Gastroesophageal sphincter (tissue), 4 donors: ENCODE data around the gene SLC25A1. TPM values are rescaled to one million over a fixed set of nuclear protein-coding genes. Genes with fewer than 3 reads are reported as not detected.

ENCODE experiments used
- ATAC-seq: fragments of 150-250 bp; one replicate; pipeline ENCODE4 v1.9.1; 2016; ENCODE audit warnings: mild to moderate bottlenecking, moderate library complexity
- H3K27ac ChIP-seq, 4 donors: fragments of 200-600 bp; sonication (generic) in 3 of 4; 1 replicate in 3 of 4; 2 replicates in 1 of 4; pipeline ENCODE4 v1.5.1; 2016 to 2019
- H3K27me3 ChIP-seq: fragments of 200-600 bp; sonication (generic); one replicate; pipeline ENCODE4 v1.5.1; 2019
- H3K36me3 ChIP-seq, 2 donors: fragments of 200-600 bp; sonication (generic); one replicate each; pipeline ENCODE4 v1.5.1; 2019; ENCODE audit warnings: control low read depth in 1 of 2
- H3K4me1 ChIP-seq, 3 donors: fragments of 200-600 bp; sonication (generic); 1 replicate in 2 of 3; 2 replicates in 1 of 3; pipeline ENCODE4 v1.5.1; 2016 to 2019; ENCODE audit warnings: control low read depth in 2 of 3
- H3K4me3 ChIP-seq, 2 donors: fragments of 200-600 bp; sonication (generic); one replicate each; pipeline ENCODE4 v1.5.1; 2019; ENCODE audit warnings: mild to moderate bottlenecking in 1 of 2, moderate library complexity in 1 of 2
- H3K9me3 ChIP-seq, 3 donors: fragments of 200-600 bp; sonication (generic); one replicate each; pipeline ENCODE4 v1.5.1; 2017 to 2019; ENCODE audit warnings: control low read depth in 2 of 3
- EP300 ChIP-seq: sonication (generic); formaldehyde crosslinking; IDR thresholded peaks from one replicate; pipeline ENCODE4 v1.6.1; 2017; ENCODE audit warnings: antibody characterized with exemption, mild to moderate bottlenecking
- POLR2A ChIP-seq, 2 donors: fragments of 450-650 bp; IDR thresholded peaks; one replicate each; pipeline ENCODE4 v1.6.1; 2017; ENCODE audit warnings: antibody characterized with exemption in 2 of 2, mild to moderate bottlenecking in 2 of 2, moderate library complexity in 1 of 2
- POLR2AphosphoS5 ChIP-seq: sonication (generic); formaldehyde crosslinking; IDR thresholded peaks from one replicate; pipeline ENCODE4 v1.6.1; 2017; ENCODE audit warnings: antibody characterized with exemption
- WGBS, 2 donors: methylation state at CpG; one replicate each; pipeline ENCODE4 v1.1.5; 2018; ENCODE audit warnings: low coverage in 1 of 2; 5-methylcytosine and 5-hydroxymethylcytosine counted together
- total RNA-seq, 4 donors: library from RNA; depleted of rRNA; stranded (reverse); fragments of >200 nt; gene quantifications; one replicate each; pipeline ENCODE4 v1.1.0, GENCODE V29; 2016
- TF ChIP-seq, protein P1 (sequence below), 4 experiments: fragments of 200-600 bp in 2 of 4; fragments of 450-650 bp in 2 of 4; sonication (generic) in 1 of 4; IDR thresholded peaks; one replicate each; pipeline ENCODE4 v1.5.1; 2017 to 2019; ENCODE audit warnings: antibody characterized with exemption in 4 of 4, mild to moderate bottlenecking in 2 of 4, moderate library complexity in 2 of 4

SLC25A1 gene
- total RNA-seq, 4 donors from 2014 or later = 42.1 to 69.9 (median 51.1) TPM

DNA sequence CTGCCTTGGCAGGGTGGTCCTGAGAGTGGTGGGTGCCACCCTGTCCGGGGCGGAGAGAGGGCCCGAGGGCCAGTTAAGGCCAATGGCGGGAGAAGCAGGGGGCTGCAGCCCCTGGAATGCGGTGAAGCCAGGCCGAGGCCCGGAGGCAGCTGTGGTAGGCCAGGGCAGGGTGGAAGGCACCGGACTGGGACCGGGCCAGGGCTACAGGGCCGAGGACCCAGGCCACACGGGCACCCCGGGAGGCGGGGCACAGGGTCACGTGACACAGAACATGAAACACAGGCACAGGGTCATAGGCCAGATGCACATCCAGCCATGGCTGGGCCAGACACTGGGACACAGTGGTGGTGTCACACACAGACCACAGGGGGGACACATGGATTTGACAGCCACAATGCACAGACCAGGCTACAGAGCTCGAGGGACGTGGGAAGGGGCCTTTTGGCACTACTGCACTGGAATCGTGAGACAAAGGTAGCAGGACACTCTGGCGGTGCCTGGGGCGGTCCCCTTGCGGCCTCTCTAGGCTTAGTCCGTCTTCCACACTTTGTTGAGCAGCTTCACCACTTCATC is 2.8 kb downstream of the SLC25A1 start:
- ATAC-seq = no peak
- Histone ChIP-seq H3K4me3 (no peak overlapping the region), H3K36me3 (peaks cover 0 to 10% of the 10 kb centered on the region in 2 donors), H3K27me3 (no peaks in the 10 kb centered on the region), H3K4me1 (peaks cover 0 to 79% (median 40%) of the 10 kb centered on the region in 3 donors), H3K27ac (peak overlapping the region in 2 of 4 donors; percentile 1 to 28), H3K9me3 (no peaks in the 10 kb centered on the region)
- TF ChIP-seq POLR2AphosphoS5 (no peak), EP300 (no peak), POLR2A (IDR thresholded peaks at IDR 0.05) (no peak)
- TF ChIP-seq, protein P1, sequence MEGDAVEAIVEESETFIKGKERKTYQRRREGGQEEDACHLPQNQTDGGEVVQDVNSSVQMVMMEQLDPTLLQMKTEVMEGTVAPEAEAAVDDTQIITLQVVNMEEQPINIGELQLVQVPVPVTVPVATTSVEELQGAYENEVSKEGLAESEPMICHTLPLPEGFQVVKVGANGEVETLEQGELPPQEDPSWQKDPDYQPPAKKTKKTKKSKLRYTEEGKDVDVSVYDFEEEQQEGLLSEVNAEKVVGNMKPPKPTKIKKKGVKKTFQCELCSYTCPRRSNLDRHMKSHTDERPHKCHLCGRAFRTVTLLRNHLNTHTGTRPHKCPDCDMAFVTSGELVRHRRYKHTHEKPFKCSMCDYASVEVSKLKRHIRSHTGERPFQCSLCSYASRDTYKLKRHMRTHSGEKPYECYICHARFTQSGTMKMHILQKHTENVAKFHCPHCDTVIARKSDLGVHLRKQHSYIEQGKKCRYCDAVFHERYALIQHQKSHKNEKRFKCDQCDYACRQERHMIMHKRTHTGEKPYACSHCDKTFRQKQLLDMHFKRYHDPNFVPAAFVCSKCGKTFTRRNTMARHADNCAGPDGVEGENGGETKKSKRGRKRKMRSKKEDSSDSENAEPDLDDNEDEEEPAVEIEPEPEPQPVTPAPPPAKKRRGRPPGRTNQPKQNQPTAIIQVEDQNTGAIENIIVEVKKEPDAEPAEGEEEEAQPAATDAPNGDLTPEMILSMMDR (IDR thresholded peaks at IDR 0.05) = no peak
- WGBS, 2 donors = no CpG with 5 or more reads among the region's 21 CpGs

DNA sequence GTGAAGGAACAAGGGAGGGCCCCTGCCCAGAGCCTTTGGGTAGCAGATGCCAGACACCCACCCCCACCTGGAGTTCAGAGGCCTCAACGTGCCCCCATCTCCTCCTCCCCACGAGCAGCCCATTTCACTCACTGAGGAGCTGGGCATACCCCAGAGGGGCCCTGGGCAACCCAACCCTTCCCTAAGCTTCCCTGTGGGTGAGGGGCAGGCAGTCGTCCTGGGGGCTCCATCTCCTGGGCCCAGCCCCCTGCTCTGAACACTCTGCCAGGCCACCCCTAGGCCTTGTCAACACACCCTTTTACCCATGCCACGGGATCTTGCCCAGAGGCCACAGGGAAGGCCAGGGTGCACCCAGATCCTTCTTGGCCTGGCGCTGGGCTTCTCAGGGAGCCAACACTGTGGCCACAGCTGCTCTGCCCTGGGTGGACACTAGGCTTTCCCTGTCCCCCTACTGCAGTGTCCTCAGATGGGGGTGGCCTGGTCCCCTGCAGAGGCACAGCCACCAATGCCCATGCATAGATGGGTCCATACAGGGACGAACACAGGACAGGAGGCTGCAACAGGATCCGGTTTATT is 3.4 kb downstream of the SLC25A1 start:
- Histone ChIP-seq H3K9me3 (no peaks in the 10 kb centered on the region), H3K36me3 (peaks cover 0 to 10% of the 10 kb centered on the region in 2 donors), H3K4me3 (no peak overlapping the region), H3K27me3 (no peaks in the 10 kb centered on the region), H3K4me1 (peaks cover 0 to 85% (median 46%) of the 10 kb centered on the region in 3 donors), H3K27ac (peak overlapping the region in 2 of 4 donors; percentile 28 to 30)
- WGBS, 2 donors = 60% methylated on average over 1 of the region's 7 CpGs; no CpG with 5 or more reads in 1 of the 2 donors
- ATAC-seq = no peak
- TF ChIP-seq EP300 (no peak), POLR2A (IDR thresholded peaks at IDR 0.05) (no peak), POLR2AphosphoS5 (no peak)
- TF ChIP-seq, protein P1 (IDR thresholded peaks at IDR 0.05) = no peak

DNA sequence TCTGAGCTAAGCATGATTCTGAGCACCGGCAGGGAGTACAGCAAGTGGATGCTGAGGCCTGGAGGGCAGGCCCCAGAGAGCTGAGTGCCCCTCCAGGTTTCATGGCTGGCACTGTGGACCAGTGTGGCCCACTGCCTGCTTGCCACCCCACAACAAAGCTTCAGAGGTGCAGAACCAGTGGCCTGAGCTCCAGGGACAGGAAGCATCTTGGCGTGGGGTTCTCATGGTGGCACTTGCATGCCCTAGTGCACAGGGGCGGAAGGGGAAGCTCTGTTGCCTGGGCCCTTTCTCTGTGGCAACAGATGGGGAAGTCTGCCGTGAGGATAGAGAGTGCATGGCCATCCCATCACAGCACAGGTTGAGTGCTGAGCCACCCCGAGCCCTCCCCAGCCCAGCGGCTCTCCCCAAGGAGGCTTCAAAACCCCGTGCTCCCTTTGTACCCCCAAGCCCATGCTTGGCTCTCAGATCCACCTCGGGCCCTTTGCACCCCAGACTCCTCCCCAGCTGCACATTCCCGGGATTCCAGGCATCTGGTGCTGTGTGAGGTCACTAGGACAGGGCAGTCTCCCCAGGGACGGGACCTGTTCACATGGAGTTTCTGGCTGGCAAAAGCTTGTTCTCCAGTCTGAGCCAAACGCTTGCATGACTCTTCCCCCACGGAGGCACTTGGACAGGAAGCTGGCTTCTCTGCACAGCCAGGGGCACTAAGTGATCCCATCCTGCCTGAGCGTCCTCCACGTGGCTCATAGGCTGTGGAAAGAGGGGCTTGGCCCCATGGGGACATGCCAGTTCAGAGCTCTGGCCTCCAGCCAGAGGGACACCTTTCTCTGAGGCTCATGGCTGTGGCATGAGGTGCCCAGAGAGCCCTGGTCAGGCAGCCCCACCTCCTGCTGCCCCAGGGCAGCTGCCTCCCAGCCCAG is 4.2 kb downstream of the SLC25A1 start:
- Histone ChIP-seq H3K9me3 (no peaks in the 10 kb centered on the region), H3K4me1 (peaks cover 0 to 87% (median 53%) of the 10 kb centered on the region in 3 donors), H3K36me3 (peaks cover 0 to 10% of the 10 kb centered on the region in 2 donors), H3K27me3 (peaks cover 5% of the 10 kb centered on the region), H3K27ac (peak overlapping the region in 2 of 4 donors; percentile 30 to 35), H3K4me3 (no peak overlapping the region)
- TF ChIP-seq POLR2AphosphoS5 (no peak), EP300 (no peak), POLR2A (IDR thresholded peaks at IDR 0.05) (no peak)
- TF ChIP-seq, protein P1 (IDR thresholded peaks at IDR 0.05) = no peak
- WGBS, 2 donors = 40% methylated on average over 1 of the region's 14 CpGs; no CpG with 5 or more reads in 1 of the 2 donors
- ATAC-seq = no peak

DNA sequence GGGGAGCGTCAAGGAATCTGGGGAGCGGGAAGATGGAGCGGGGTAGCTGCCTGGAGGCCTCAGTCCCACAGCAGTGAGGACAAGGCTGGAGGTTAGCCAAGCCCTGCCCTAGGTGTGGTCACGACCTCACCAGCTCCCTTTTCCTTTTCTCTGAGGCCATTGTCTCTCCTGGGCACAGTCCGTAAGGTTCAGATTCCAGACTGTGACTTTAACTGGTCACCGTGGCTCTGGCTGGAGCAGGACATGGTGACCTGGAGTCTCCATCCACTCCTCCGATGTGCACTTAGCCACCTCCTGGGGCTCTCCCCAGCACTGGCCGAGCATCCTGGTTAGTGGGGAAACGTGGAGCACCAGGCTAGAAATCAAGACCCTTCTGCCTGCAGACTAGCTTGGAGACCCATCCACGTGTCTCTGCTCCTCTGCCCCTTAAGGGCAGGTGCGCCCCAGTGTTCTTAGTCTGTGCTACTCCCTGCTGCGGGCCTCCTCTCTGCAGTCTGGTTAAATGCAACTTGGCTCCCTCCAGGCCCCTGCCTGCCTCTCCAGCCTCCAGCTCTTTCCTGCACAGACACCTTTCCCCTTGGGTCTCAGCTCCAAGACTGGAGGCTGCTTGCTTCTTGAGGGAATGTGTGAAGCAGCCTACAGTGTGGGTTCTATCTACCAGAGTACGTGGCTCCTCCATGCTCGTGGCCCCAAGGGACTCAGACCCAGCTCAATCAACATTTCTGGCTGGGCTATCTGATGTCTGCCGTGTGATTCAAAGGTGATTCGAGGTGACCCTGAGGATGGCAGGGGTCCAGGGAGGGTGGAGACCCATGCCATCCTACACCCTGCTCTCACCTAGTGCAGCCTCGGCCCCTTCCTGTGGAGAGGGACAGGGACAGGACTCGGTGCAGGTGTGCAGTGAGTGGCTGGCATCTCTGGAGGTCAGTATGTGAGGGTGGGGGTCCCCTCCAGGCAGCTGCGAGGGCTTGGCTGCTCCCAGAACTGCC is 5.2 kb downstream of the SLC25A1 start:
- WGBS, 2 donors = 100% methylated on average over 1 of the region's 19 CpGs; no CpG with 5 or more reads in 1 of the 2 donors
- Histone ChIP-seq H3K36me3 (peaks cover 0 to 10% of the 10 kb centered on the region in 2 donors), H3K4me3 (no peak overlapping the region), H3K27me3 (peaks cover 15% of the 10 kb centered on the region), H3K4me1 (peaks cover 0 to 86% (median 56%) of the 10 kb centered on the region in 3 donors), H3K9me3 (no peaks in the 10 kb centered on the region), H3K27ac (no peak overlapping the region)
- TF ChIP-seq POLR2AphosphoS5 = no peak
- no peak for TF ChIP-seq POLR2A (IDR thresholded peaks at IDR 0.05)
- no peak for ATAC-seq
